ENCODE measurements around the gene SDK1. TPM values are rescaled to one million over a fixed set of nuclear protein-coding genes. Genes with fewer than 3 reads are reported as not detected.

Gene SDK1
- polyA plus RNA-seq, 10 donors, result 1.9 to 6.0 (median 2.7) TPM

DNA sequence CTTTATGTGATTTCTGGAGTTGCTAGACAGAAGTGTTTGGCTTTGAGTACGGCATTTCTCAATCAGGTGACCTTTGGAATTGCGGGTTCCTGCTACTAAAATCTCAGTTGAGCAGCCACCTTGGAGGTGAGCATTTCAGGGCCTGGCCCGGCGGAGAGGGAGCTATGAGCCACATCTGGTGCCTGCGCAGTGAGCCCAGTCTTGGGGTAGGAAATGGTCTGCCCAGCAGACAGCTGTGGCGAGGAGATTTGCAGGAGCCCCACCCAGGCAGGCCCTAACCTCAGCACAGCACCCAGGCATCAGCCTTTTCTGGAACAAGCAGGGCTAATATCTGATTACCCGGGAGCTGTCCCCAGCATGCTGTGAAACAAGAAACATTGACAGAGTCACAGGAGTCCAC, 833.2 kb downstream of the SDK1 start:
- no peak for DNase-seq

- no peak for DNase-seq
Measured at GRCh38 chr7:4134631-4135030, 833.6 kb downstream of the SDK1 start.

- DNase-seq, result no peak
Measured at GRCh38 chr7:4135301-4135700, 834.2 kb downstream of the SDK1 start.

GRCh38 chr7:4136036-4136435, 835.0 kb downstream of the SDK1 start:
- DNase-seq, result no peak

GRCh38 chr7:4136501-4137110, 835.6 kb downstream of the SDK1 start:
- no peak for DNase-seq

- DNase-seq, result no peak
Measured at GRCh38 chr7:4137552-4137951, 836.5 kb downstream of the SDK1 start.

- no peak for DNase-seq
Measured at GRCh38 chr7:4138866-4139265, 837.8 kb downstream of the SDK1 start.

- DNase-seq, result no peak
Measured at GRCh38 chr7:4139656-4140625, 838.9 kb downstream of the SDK1 start.

DNA sequence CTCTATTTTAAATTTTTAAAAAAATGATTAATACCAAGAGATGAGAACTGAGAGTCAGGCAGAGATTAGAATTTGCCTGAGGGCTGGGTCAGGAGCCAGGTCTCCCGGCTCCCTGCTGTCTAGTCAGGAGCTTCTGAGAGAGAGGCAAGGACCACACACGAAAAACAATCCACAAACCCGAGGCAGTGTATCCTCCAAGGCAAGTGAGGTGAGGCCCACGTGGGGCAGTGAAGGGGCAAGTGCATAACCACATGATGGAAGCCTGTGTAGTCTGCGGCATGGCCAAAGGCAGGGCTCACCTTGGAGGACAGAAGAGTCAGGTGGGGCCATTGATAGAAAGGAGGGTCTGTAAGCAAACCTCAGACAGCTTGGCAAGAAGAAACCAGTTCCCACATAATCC, 839.9 kb downstream of the SDK1 start:
- DNase-seq, result no peak

- DNase-seq, result no peak
Measured at GRCh38 chr7:4143006-4143405, 842.0 kb downstream of the SDK1 start.

DNA sequence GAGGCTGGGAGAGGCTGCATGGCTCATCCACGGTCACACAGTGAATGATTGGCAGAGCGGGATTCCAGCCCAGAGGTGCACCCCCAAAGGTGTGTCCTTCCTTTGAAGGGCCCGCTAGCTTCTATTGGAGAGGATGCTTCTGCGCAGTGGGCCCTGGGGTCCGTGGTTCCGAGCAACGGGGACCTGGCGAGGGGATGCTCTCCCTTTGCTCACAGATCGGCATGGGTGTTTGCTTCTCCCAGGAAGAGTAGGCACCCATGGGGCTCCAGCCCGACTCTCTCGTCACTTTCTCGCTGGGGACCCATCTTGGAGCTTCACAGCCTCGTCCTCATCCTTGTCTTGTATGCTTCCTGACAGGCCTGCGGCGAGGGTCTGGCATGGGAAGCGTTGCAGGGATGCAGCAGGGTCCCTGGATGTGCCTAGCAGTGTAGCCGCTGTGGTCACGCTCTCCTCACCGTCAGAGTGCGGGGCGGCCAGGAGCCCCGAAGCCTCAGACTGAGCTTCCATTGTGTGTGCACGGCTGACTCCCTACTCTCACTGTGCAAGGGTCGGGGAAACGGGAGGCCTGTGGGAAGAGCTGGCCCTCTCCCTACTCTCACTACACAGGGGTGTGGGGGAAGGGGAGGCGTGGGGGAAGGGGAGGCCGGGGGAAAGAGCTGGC, 842.6 kb downstream of the SDK1 start:
- DNase-seq, result no peak

- peak in 1 of 3 donors; percentile 16 for DNase-seq
Measured at GRCh38 chr7:4144172-4144701, 843.2 kb downstream of the SDK1 start.

DNA sequence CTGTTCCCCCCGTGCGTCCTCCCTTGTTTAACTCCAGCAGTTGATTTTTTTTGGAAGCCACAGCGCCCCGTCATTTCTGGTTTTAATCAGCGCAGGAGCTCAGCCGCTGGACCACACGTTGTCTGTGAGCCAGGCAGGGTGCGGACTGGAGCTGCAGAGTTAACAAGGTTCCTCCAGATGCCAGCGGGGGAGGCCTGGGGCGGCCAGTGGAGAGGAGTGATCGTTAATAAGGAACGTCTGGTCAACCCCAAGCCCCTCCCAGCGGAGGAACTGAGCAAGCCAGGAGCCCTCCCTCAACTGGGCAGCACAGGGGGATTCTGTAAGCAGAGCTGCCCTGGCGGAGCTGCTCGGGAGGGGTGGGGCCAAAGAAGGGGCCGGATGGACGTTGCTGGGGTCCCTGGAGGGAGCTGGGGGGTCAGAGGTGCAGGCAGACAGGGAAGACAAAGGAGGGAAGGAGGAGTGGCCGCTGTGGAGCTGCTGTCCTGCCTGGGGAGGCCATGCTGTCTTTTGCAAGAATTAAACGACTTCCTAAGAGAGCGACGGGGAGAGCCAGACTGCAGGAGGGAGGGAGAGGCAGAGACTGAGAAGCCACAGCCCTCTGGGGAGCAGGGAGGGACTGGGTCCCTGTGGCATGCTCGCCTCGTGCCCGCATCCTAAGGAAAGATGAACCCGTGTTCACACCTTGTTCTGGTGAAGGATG, 843.9 kb downstream of the SDK1 start:
- DNase-seq, result peak; percentile 38 to 91 (median 74)

DNA sequence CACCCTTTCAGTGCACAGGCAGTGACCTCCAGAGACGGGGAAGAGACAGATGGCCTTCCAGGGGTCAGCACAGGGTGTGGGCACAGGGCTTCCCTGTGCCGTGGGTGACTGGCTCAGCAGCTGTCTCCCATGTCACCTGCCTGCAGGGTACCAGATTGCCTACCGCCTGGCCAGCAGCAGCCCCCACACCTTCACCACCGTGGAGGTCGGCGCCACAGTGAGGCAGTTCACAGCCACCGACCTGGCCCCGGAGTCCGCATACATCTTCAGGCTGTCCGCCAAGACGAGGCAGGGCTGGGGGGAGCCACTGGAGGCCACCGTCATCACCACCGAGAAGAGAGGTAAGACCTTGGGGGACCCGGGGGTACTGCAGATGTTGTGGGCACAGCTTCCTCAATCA, 844.5 kb downstream of the SDK1 start:
- no peak for DNase-seq

DNA sequence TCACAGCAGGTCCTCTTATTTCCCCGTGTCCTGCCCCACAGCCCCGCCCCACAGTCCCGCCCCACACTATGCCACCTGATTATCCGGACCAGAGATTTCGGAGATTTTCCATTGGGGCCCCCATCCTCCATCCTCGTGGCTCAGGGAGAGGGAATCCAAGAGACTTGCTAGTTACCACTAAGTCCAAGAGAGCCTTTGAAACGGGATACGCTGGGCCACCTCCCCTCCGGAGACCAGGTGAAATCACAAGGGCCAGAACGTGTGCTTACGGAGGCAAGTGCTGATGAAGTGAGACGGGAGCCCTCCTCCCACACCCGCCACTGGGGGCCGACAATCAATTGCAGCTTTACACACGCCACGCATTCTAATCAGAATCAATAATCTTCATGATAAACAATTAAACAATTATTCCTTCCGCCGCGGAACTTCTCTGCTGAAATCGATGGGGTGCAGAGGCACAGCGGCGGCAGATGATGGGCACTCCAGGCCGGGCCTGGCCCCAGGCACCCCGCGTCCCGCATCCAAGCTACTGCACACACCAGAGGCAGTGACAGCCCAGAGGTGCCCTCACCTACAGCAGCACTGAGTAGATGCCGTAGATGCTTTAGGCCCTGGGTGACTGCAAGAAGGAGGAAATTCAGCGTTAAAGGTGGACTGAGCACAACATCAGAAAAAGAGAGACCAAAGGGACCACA, 847.0 kb downstream of the SDK1 start:
- DNase-seq, result no peak

- no peak for DNase-seq
Measured at GRCh38 chr7:4149236-4149635, 848.2 kb downstream of the SDK1 start.

DNA sequence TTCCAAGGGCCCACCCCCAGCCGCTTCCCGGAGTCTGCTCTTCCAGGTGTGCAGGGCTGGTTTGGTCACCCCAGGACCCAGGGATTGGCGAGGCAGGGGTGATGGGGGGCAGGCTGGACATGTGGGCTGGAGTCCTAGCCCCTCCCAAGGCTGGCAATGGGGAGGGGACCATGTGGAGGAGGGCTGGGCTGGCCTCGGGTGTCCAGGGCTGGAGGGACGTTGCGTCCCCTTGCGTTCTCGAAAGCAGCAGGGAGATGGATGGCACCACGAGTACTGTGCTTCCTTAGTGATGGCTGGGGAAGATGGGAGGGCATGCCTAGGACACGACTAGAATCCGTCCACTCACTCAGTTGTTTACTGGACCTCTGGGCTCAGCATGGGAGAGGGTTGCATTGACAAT, 848.6 kb downstream of the SDK1 start:
- DNase-seq, result no peak

DNA sequence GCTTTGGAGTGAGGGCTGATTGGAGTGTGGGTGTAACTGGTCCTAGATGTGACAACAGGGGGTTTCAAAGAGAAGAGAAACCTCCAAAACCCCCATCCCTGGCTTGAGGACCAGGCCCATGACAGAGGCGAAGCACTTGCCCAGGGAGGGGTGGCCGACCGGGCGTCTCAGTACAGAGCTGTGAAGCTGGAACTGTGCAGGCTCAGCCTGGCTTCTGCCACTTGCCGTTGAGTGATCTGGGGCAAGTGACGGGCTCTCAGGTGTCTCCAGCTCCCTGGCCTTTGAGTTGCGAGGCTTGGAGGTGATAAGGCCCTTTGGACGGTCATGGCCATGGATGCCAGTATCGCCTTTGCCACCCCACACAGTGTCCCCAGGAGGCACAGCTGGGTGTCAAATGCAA, 849.7 kb downstream of the SDK1 start:
- no peak for DNase-seq

DNA sequence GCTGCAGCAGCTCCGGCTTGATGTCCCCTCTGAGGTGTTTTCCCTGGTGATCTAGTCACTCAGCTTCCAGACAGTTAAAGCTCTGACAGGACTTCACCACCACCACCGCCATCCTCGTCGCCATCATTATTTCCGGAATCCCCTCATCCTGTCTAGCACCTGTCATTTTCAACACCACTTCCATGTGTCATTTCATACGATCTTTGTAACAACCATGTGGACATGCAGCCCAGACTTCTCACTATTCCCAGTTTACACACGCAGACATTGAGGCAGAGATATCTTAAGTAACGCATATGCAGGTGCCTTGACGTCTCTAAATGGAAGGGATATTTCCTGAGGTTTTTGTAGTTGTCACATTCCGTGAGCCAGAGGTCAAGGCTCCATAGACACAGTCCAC, 850.5 kb downstream of the SDK1 start:
- no peak for DNase-seq

DNA sequence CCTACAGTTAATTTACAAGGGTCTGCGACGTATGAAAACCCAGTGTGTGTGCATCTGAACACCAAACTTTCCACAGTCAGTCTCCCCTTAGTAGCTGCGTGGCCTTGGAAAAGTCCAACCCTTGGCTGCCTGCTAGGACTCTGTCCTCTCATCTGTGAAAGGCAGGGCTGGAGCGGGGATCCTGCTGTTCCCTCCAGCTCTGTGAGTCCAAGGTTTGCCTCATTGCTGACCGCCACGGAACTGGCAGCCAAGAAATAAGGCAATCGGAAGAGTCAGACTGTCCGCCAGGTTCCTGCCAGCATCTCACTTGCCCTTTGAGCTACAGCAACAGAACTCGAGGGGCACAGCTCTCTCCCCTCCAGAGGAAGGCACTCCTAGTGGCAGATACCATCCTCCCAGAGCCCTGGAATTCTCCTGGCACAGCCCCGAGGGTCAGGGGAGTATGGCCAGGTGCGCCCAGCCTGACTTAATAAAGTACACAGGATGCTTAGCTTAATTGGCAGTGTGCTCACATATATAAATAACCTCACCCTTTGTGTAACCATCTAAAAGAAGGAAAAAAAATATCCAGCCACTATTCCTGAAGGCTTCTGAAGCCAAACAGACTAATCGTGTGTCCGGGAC, 851.0 kb downstream of the SDK1 start:
- no peak for DNase-seq

All from muscle of back (tissue), 11 donors.